SK-N-SH (cell line): ENCODE results near the gene RFWD3. TPM values are rescaled to one million over a fixed set of nuclear protein-coding genes. Genes with fewer than 3 reads are reported as not detected.

Experiments
- CTCF ChIA-PET: fragments of 300-600, 350-600 bp; formaldehyde crosslinking; extraction: SDS; loops from one replicate; lab custom pipeline; 2021; lab: Yijun Ruan, JAX
- POLR2A ChIA-PET: fragments of 350-600 bp; sonication (Branson Sonifier 250); formaldehyde crosslinking; extraction: SDS; loops from one replicate; lab custom pipeline; 2020; ENCODE audit warnings: antibody characterized with exemption, inconsistent platforms; lab: Yijun Ruan, JAX
- DNase-seq: peaks from one replicate; pipeline ENCODE4 v3.0.0; 2012
- H2AFZ ChIP-seq: fragments of 200-600 bp; sonication (generic); 2 replicates; pipeline ENCODE4 v1.8.1; 2016; ENCODE audit warnings: antibody characterized with exemption, mild to moderate bottlenecking, low read depth
- H3F3A ChIP-seq: fragments of 200-600 bp; sonication (generic); replicated peaks from 2 replicates; pipeline ENCODE3; 2016; ENCODE audit warnings: antibody characterized with exemption, mild to moderate bottlenecking; ENCODE audit not compliant: insufficient read depth
- H3K27ac ChIP-seq, 2 experiments: fragments of 200-500 bp in 1 of 2; fragments of 200-600 bp in 1 of 2; sonication (Bioruptor generic) in 1 of 2; sonication (generic), shearing (Covaris generic) in 1 of 2; 2 replicates each; pipeline versions ENCODE4 v1.5.1 to v1.6.1; 2014 to 2016; ENCODE audit warnings: low read depth in 2 of 2, inconsistent platforms in 1 of 2, low read length in 1 of 2, mild to moderate bottlenecking in 1 of 2, mixed read lengths in 1 of 2
- H3K27me3 ChIP-seq: fragments of 200-600 bp; sonication (generic), shearing (Covaris generic); 2 replicates; pipeline ENCODE4 v1.6.1; 2016; ENCODE audit warnings: mixed run types; ENCODE audit not compliant: insufficient read depth
- H3K36me3 ChIP-seq, 2 experiments: fragments of 200-500 bp in 1 of 2; fragments of 200-600 bp in 1 of 2; sonication (Bioruptor generic) in 1 of 2; sonication (generic) in 1 of 2; replicated peaks in 1 of 2; 2 replicates each; pipeline versions ENCODE3 to v1.5.1; 2014 to 2016; ENCODE audit warnings: low read length in 1 of 2, mild to moderate bottlenecking in 1 of 2; ENCODE audit not compliant: insufficient read depth in 2 of 2, control insufficient read depth in 1 of 2
- H3K4me1 ChIP-seq, 2 experiments: fragments of 200-500 bp in 1 of 2; fragments of 200-600 bp in 1 of 2; sonication (Bioruptor generic) in 1 of 2; sonication (generic), shearing (Covaris generic) in 1 of 2; 2 replicates each; pipeline versions ENCODE4 v1.5.1 to v1.6.1; 2014 to 2016; ENCODE audit warnings: low read depth in 1 of 2, low read length in 1 of 2, mixed run types in 1 of 2; ENCODE audit not compliant: insufficient read depth in 2 of 2, control insufficient read depth in 1 of 2
- H3K4me2 ChIP-seq: fragments of 200-600 bp; sonication (generic), shearing (Covaris generic); 2 replicates; pipeline ENCODE4 v1.6.1; 2017; ENCODE audit warnings: mixed run types
- H3K4me3 ChIP-seq, 2 experiments: fragments of 200-500 bp in 1 of 2; fragments of 200-600 bp in 1 of 2; sonication (Bioruptor generic) in 1 of 2; sonication (generic), shearing (Covaris generic) in 1 of 2; 2 replicates each; pipeline versions ENCODE4 v1.5.1 to v1.8.1; 2014 to 2016; ENCODE audit warnings: low read depth in 2 of 2, inconsistent platforms in 1 of 2, low read length in 1 of 2, mild to moderate bottlenecking in 1 of 2, mixed read lengths in 1 of 2, moderate library complexity in 1 of 2
- H3K79me2 ChIP-seq: fragments of 200-600 bp; sonication (generic); 2 replicates; pipeline ENCODE4 v1.8.1; 2017; ENCODE audit warnings: mild to moderate bottlenecking; ENCODE audit not compliant: insufficient read depth
- H3K9ac ChIP-seq: fragments of 200-600 bp; sonication (generic); 2 replicates; pipeline ENCODE4 v1.6.1; 2017; ENCODE audit warnings: mixed run types
- H3K9me2 ChIP-seq: fragments of 200-600 bp; sonication (generic); 2 replicates; pipeline ENCODE4 v1.6.1; 2017; ENCODE audit warnings: mixed run types
- H3K9me3 ChIP-seq: fragments of 200-600 bp; sonication (generic); 2 replicates; pipeline ENCODE4 v1.6.1; 2017; ENCODE audit warnings: mixed run types, mild to moderate bottlenecking, moderate library complexity
- H4K20me1 ChIP-seq: fragments of 200-600 bp; sonication (generic); 2 replicates; pipeline ENCODE4 v1.6.1; 2017; ENCODE audit warnings: mild to moderate bottlenecking, mixed run types; ENCODE audit not compliant: insufficient read depth
- CTCF ChIP-seq: fragments of 200-600 bp; sonication (generic); IDR thresholded peaks from 2 replicates; pipeline ENCODE4 v1.6.1; 2017; ENCODE audit warnings: antibody characterized with exemption, mild to moderate bottlenecking, moderate library complexity
- ELF1 ChIP-seq: IDR thresholded peaks from 2 replicates; pipeline ENCODE4 v1.4.0; 2012
- EP300 ChIP-seq, 2 experiments: IDR thresholded peaks; 2 replicates each; pipeline versions ENCODE4 v1.4.0 to v1.6.1; 2012; ENCODE audit warnings: borderline replicate concordance in 1 of 2, low read depth in 1 of 2, low read length in 1 of 2
- FOSL2 ChIP-seq: IDR thresholded peaks from 2 replicates; pipeline ENCODE4 v1.4.0; 2012; ENCODE audit warnings: low read depth, mild to moderate bottlenecking, moderate library complexity, borderline replicate concordance
- FOXJ3 ChIP-seq: sonication (generic); formaldehyde crosslinking; IDR thresholded peaks from 2 replicates; pipeline ENCODE4 v1.5.1; 2020; ENCODE audit warnings: mild to moderate bottlenecking, missing genetic modification reagents
- GABPA ChIP-seq: IDR thresholded peaks from 2 replicates; pipeline ENCODE4 v1.4.0; 2012; ENCODE audit warnings: low read depth, mild to moderate bottlenecking
- IRF3 ChIP-seq: fragments of 150-350 bp; IDR thresholded peaks from 2 replicates; pipeline ENCODE4 v1.6.1; 2016; ENCODE audit warnings: mild to moderate bottlenecking, low read depth, low read length
- MXI1 ChIP-seq: IDR thresholded peaks from 2 replicates; pipeline ENCODE4 v1.6.1; 2012; ENCODE audit warnings: mild to moderate bottlenecking, low read depth, low read length, improper control_type of control experiment
- NRF1 ChIP-seq: IDR thresholded peaks from 2 replicates; pipeline ENCODE4 v1.6.1; 2012; ENCODE audit warnings: low read depth, mild to moderate bottlenecking, low read length
- PBX3 ChIP-seq: IDR thresholded peaks from 2 replicates; pipeline ENCODE4; 2012
- RAD21 ChIP-seq: IDR thresholded peaks from 2 replicates; pipeline ENCODE4 v1.6.1; 2012; ENCODE audit warnings: mild to moderate bottlenecking, low read length
- RCOR1 ChIP-seq: fragments of 150-350 bp; IDR thresholded peaks from 2 replicates; pipeline ENCODE4 v1.6.1; 2017; ENCODE audit warnings: antibody characterized with exemption, low read length
- REST ChIP-seq: IDR thresholded peaks from 2 replicates; pipeline ENCODE4 v1.6.1; 2012; ENCODE audit warnings: mild to moderate bottlenecking, low read depth, low read length, moderate library complexity
- RFX5 ChIP-seq: IDR thresholded peaks from 2 replicates; pipeline ENCODE4 v1.6.1; 2012; ENCODE audit warnings: mild to moderate bottlenecking, improper control_type of control experiment, low read length
- RXRA ChIP-seq: IDR thresholded peaks from 2 replicates; pipeline ENCODE4 v1.4.0; 2012; ENCODE audit warnings: low read depth, mild to moderate bottlenecking, borderline replicate concordance
- SMC3 ChIP-seq: IDR thresholded peaks from 2 replicates; pipeline ENCODE4 v1.6.1; 2012; ENCODE audit warnings: low read depth, low read length, improper control_type of control experiment
- USF1 ChIP-seq: IDR thresholded peaks from 2 replicates; pipeline ENCODE4 v1.4.0; 2012; ENCODE audit warnings: low read depth, borderline replicate concordance
- YY1 ChIP-seq: IDR thresholded peaks from 2 replicates; pipeline ENCODE4 v1.4.0; 2012; ENCODE audit warnings: low read depth, mild to moderate bottlenecking
- WGBS: methylation state at CpG from one replicate; pipeline ENCODE4 v1.1.6; 2017; ENCODE audit warnings: low lambda C conversion rate; 5-methylcytosine and 5-hydroxymethylcytosine counted together
- polyA plus RNA-seq, 3 experiments: library from polyadenylated mRNA; depleted of rRNA; stranded (reverse); fragments of >200 nt; gene quantifications; 2 replicates each; pipeline ENCODE4 v1.2.3, GENCODE V29; 2012

RFWD3 gene
- polyA plus RNA-seq, 1 of the 3 experiments (the other 2 are of a cell fraction): 13.2 TPM

- POLR2A ChIA-PET: no interaction called here
- Histone ChIP-seq H3K36me3 (peaks cover 0 to 5% of the 10 kb centered on the region in 2 experiments), H4K20me1 (peaks cover 16% of the 10 kb centered on the region; the same call in 1 of the 2 replicates), H3K4me3 (no peak overlapping the region), H3K9ac (no peak overlapping the region), H3K27ac (no peak overlapping the region), H3K4me2 (no peak overlapping the region), H3K4me1 (peaks cover 0 to 11% of the 10 kb centered on the region in 2 experiments; a peak in 1 of 4 replicates), H3K27me3 (no peaks in the 10 kb centered on the region), H2AFZ (no peak overlapping the region), H3F3A (no peaks in the 10 kb centered on the region), H3K9me2 (no peaks in the 10 kb centered on the region), H3K9me3 (no peaks in the 10 kb centered on the region), H3K79me2 (peaks cover 100% of the 10 kb centered on the region)
- CTCF ChIA-PET: interaction anchor here (0.6 kb wide), 1 partner anchor 479 kb away, joined by 3 read pairs; no protein-coding TSS in a partner anchor
- TF ChIP-seq IRF3 (no peak), RAD21 (no peak), MXI1 (no peak), PBX3 (no peak), CTCF (no peak), RXRA (no peak), EP300 (IDR thresholded peaks at IDR 0.05; ENCODE audit: borderline replicate concordance in 1 of 2, low read depth in 1 of 2, low read length in 1 of 2) (no peak), USF1 (no peak), FOXJ3 (CRISPR knock-in tag) (no peak), RFX5 (no peak), ELF1 (no peak), RCOR1 (no peak), NRF1 (no peak), REST (no peak), YY1 (no peak), GABPA (no peak), SMC3 (no peak), FOSL2 (no peak)
- no peak for DNase-seq
- 92% methylated on average over 6 of the region's 6 CpGs for WGBS
These were observed 80.7 kb downstream of the RFWD3 start for GRCh38 chr16:74585846-74586443.
